Tibial artery (tissue), 4 donors: ENCODE results near the gene MACROD2.
"Not testable (repeated sequence)": the region's sequence is repeated elsewhere in the genome, so short reads cannot be mapped to it uniquely, and the experiment has no call there.

Source experiments
- DNase-seq, 2 donors: peaks; one replicate each; pipeline ENCODE4 v3.0.0-alpha.2; 2019
- H3K27ac ChIP-seq, 2 donors: fragments of 200-600 bp; sonication (generic) in 1 of 2; 1 replicate in 1 of 2; 2 replicates in 1 of 2; pipeline ENCODE4 v1.5.1; 2018 to 2019; ENCODE audit warnings: mild to moderate bottlenecking in 1 of 2
- H3K27me3 ChIP-seq, 2 donors: fragments of 200-600 bp; sonication (generic) in 1 of 2; one replicate each; pipeline versions ENCODE4 v1.5.1 to v1.6.0; 2016 to 2019
- H3K36me3 ChIP-seq, 3 donors: fragments of 200-600 bp; sonication (generic) in 2 of 3; one replicate each; pipeline ENCODE4 v1.5.1; 2016 to 2019; ENCODE audit warnings: mild to moderate bottlenecking in 2 of 3
- H3K4me1 ChIP-seq, 4 donors: fragments of 200-600 bp; sonication (generic) in 2 of 4; 1 replicate in 3 of 4; 2 replicates in 1 of 4; pipeline ENCODE4 v1.5.1; 2016 to 2019
- H3K4me3 ChIP-seq, 2 donors: fragments of 200-600 bp; sonication (generic) in 1 of 2; 1 replicate in 1 of 2; 2 replicates in 1 of 2; pipeline ENCODE4 v1.5.1; 2018 to 2019; ENCODE audit warnings: mild to moderate bottlenecking in 2 of 2
- H3K9me3 ChIP-seq, 3 donors: fragments of 200-600 bp; sonication (generic) in 1 of 3; one replicate each; pipeline ENCODE4 v1.5.1; 2016 to 2019
- CTCF ChIP-seq, 2 experiments: fragments of 200-600 bp in 1 of 2; fragments of 450-650 bp in 1 of 2; IDR thresholded peaks; one replicate each; pipeline ENCODE4 v1.5.1; 2017 to 2019; ENCODE audit warnings: antibody characterized with exemption in 2 of 2, mild to moderate bottlenecking in 1 of 2, moderate library complexity in 1 of 2
- intact Hi-C: fragments of 100-400 bp; cut with DNase I; formaldehyde crosslinking; loops from one replicate; pipeline ENCODE4 v1.15.0; 2023; ENCODE audit warnings: low total_unique reads

Gene MACROD2

GRCh38 chr20:15515691-15516090 is 1520.4 kb downstream of the MACROD2 start:
- Histone ChIP-seq H3K9me3 (no peaks in the 10 kb centered on the region), H3K27me3 (no peaks in the 10 kb centered on the region), H3K27ac (no peak overlapping the region), H3K4me1 (no peaks in the 10 kb centered on the region), H3K36me3 (no peaks in the 10 kb centered on the region), H3K4me3 (no peak overlapping the region)
- TF ChIP-seq CTCF (IDR thresholded peaks at IDR 0.05): no peak
- intact Hi-C loops: no loop called here
- no peak for DNase-seq

GRCh38 chr20:15520930-15521524 is 1525.7 kb downstream of the MACROD2 start:
- no peak overlapping the region for H3K4me3 ChIP-seq
- H3K9me3 ChIP-seq: no peaks in the 10 kb centered on the region
- H3K4me1 ChIP-seq: no peaks in the 10 kb centered on the region
- H3K27me3 ChIP-seq: no peaks in the 10 kb centered on the region
- DNase-seq: no peak
- intact Hi-C loops: no loop called here
- H3K27ac ChIP-seq: no peak overlapping the region
- H3K36me3 ChIP-seq: no peaks in the 10 kb centered on the region
- TF ChIP-seq CTCF (IDR thresholded peaks at IDR 0.05): no peak

- H3K4me1 ChIP-seq: no peaks in the 10 kb centered on the region
- H3K27me3 ChIP-seq: no peaks in the 10 kb centered on the region
- no peak overlapping the region for H3K4me3 ChIP-seq
- no peaks in the 10 kb centered on the region for H3K9me3 ChIP-seq
- intact Hi-C loops: no loop called here
- H3K36me3 ChIP-seq: no peaks in the 10 kb centered on the region
- H3K27ac ChIP-seq: no peak overlapping the region
- TF ChIP-seq CTCF (IDR thresholded peaks at IDR 0.05): no peak
- no peak for DNase-seq
Observed at GRCh38 chr20:15523400-15523799, 1528.1 kb downstream of the MACROD2 start.

GRCh38 chr20:15528391-15529111 is 1533.2 kb downstream of the MACROD2 start:
- Histone ChIP-seq H3K27me3 (no peaks in the 10 kb centered on the region), H3K9me3 (no peaks in the 10 kb centered on the region), H3K36me3 (no peaks in the 10 kb centered on the region), H3K4me1 (no peaks in the 10 kb centered on the region), H3K4me3 (no peak overlapping the region), H3K27ac (no peak overlapping the region)
- TF ChIP-seq CTCF (IDR thresholded peaks at IDR 0.05): no peak
- intact Hi-C loops: no loop called here
- DNase-seq: no peak

GRCh38 chr20:15535863-15536262 is 1540.5 kb downstream of the MACROD2 start:
- intact Hi-C loops: no loop called here
- H3K4me1 ChIP-seq: no peaks in the 10 kb centered on the region
- H3K4me3 ChIP-seq: no peak overlapping the region
- no peak for DNase-seq
- H3K9me3 ChIP-seq: no peaks in the 10 kb centered on the region
- no peak overlapping the region for H3K27ac ChIP-seq
- H3K36me3 ChIP-seq: no peaks in the 10 kb centered on the region
- no peak for TF ChIP-seq CTCF (IDR thresholded peaks at IDR 0.05)
- no peaks in the 10 kb centered on the region for H3K27me3 ChIP-seq

GRCh38 chr20:15537200-15537599 is 1541.9 kb downstream of the MACROD2 start:
- H3K9me3 ChIP-seq, intact Hi-C loops, H3K27ac ChIP-seq, DNase-seq, H3K4me1 ChIP-seq, H3K27me3 ChIP-seq, H3K36me3 ChIP-seq, H3K4me3 ChIP-seq: not testable (repeated sequence)
